NT2/D1 (cell line): Measurements from ENCODE around the gene ATXN1.

Experiments used
- SUZ12 ChIP-seq: IDR thresholded peaks from 2 replicates; pipeline ENCODE4 v1.6.1; 2011; ENCODE audit not compliant: insufficient read length, insufficient read depth; ENCODE audit errors: extremely low read depth
- ZNF274 ChIP-seq: IDR thresholded peaks from 2 replicates; pipeline ENCODE4 v1.6.1; 2011; ENCODE audit warnings: mild to moderate bottlenecking, low read depth, low read length

- no peak for TF ChIP-seq ZNF274
- no peak for TF ChIP-seq SUZ12
Observed at GRCh38 chr6:16719488-16719887, 41.8 kb downstream of the ATXN1 start.
